ENCODE data around the gene HDHD2. TPM values are rescaled to one million over a fixed set of nuclear protein-coding genes. Genes with fewer than 3 reads are reported as not detected.

Gene HDHD2
- total and polyA plus RNA-seq, 2 of the 13 experiments (the other 11 are each of a cell fraction or from before 2014, with no cell fraction given): 10.2 to 34.7 TPM

- intact Hi-C loops (cut with micrococcal nuclease; ENCODE audit: unreplicated experiment): loop anchor here (1.0 kb wide), 1 partner anchor 25 kb away; the partner anchor contains the start of gene HDHD2
- peak overlapping the region; percentile 96 for H3K9ac ChIP-seq (ENCODE audit: insufficient read depth, low read depth, low read length)
- TF ChIP-seq KDM1A (CRISPR knock-in tag; IDR thresholded peaks at IDR 0.05) (peak; percentile 53; the same call in 1 of the 2 replicates), GMEB2 (CRISPR knock-in tag; IDR thresholded peaks at IDR 0.05; ENCODE audit: low read depth) (no peak), ZNF441 (CRISPR knock-in tag; IDR thresholded peaks at IDR 0.05; ENCODE audit: borderline replicate concordance) (0 out of 2 replicates have a peak, but pooled peaks have one; percentile 40), RBFOX2 (IDR thresholded peaks at IDR 0.05; ENCODE audit: low read depth, low read length) (no peak), GFI1 (CRISPR knock-in tag; IDR thresholded peaks at IDR 0.05; ENCODE audit: borderline replicate concordance) (0 out of 2 replicates have a peak, but pooled peaks have one; percentile 33), ZNF816 (CRISPR knock-in tag; IDR thresholded peaks at IDR 0.05; ENCODE audit: borderline replicate concordance) (0 out of 2 replicates have a peak, but pooled peaks have one; percentile 6), ZFX (CRISPR knock-in tag; IDR thresholded peaks at IDR 0.05; ENCODE audit: low read depth) (no peak), CEBPG (CRISPR knock-in tag; IDR thresholded peaks at IDR 0.05) (peak; percentile 63), GZF1 (CRISPR knock-in tag; IDR thresholded peaks at IDR 0.05) (0 out of 2 replicates have a peak, but pooled peaks have one; percentile 10), MYNN (CRISPR knock-in tag; IDR thresholded peaks at IDR 0.05; ENCODE audit: low read depth) (no peak), SMAD1 (CRISPR knock-in tag; IDR thresholded peaks at IDR 0.05; ENCODE audit: borderline replicate concordance, low read depth) (no peak), TCF12 (IDR thresholded peaks at IDR 0.05) (no peak), TCF12 (CRISPR knock-in tag; IDR thresholded peaks at IDR 0.05) (no peak), CEBPB (IDR thresholded peaks at IDR 0.05; ENCODE audit: borderline replicate concordance, low read depth, low read length) (0 out of 2 replicates have a peak, but pooled peaks have one; percentile 24), ZNF598 (CRISPR knock-in tag; IDR thresholded peaks at IDR 0.05; ENCODE audit: borderline replicate concordance) (no peak), ZNF770 (CRISPR knock-in tag; IDR thresholded peaks at IDR 0.05) (peak; percentile 86), ZNF530 (CRISPR knock-in tag; IDR thresholded peaks at IDR 0.05; ENCODE audit: low read depth) (no peak), ZMYM2 (CRISPR knock-in tag; IDR thresholded peaks at IDR 0.05) (0 out of 2 replicates have a peak, but pooled peaks have one; percentile 35), ZC3H4 (CRISPR knock-in tag; IDR thresholded peaks at IDR 0.05; ENCODE audit: borderline replicate concordance) (no peak), ZNF317 (CRISPR knock-in tag; IDR thresholded peaks at IDR 0.05) (0 out of 2 replicates have a peak, but pooled peaks have one; percentile 1), ZSCAN29 (CRISPR knock-in tag; conservative IDR thresholded peaks at IDR 0.05) (no peak; the same call in 1 of the 2 replicates), ZNF121 (CRISPR knock-in tag; IDR thresholded peaks at IDR 0.05) (peak; percentile 99), ZNF431 (CRISPR knock-in tag; IDR thresholded peaks at IDR 0.05; ENCODE audit: borderline replicate concordance, low read depth) (no peak)
- ChIA-PET CTCF (ENCODE audit: low intra/inter-chr PET ratio, low total read pairs) (no interaction called here), POLR2A (interaction anchor here (1.0 kb wide), 1 partner anchor 25 kb away, joined by 3 read pairs; the partner anchor contains the start of gene HDHD2)
- no peak overlapping the region for H2AFZ ChIP-seq (ENCODE audit: low read length)
- H3K27me3 ChIP-seq (ENCODE audit: control insufficient read depth in 1 of 2, insufficient read depth in 2 of 2, low read length in 2 of 2): peaks cover 0 to 2% of the 10 kb centered on the region in 2 experiments; a peak in 1 of 5 replicates
- peaks cover 1 to 9% of the 10 kb centered on the region in 2 experiments; a peak in 1 of 5 replicates for H3K36me3 ChIP-seq (replicated peaks in 1 of 2; ENCODE audit: control insufficient read depth in 1 of 2, insufficient read depth in 2 of 2, low read length in 2 of 2)
- H3K4me2 ChIP-seq (ENCODE audit: low read depth, low read length): peak overlapping the region; percentile 77
- BruUV-seq (replicated peaks): no TSS peak
- in situ Hi-C loops (cut with HindIII; ENCODE audit: extremely low pct_ligation_motif_present, low pct_unique_long_range_greater_than_20kb): no loop called here
- ATAC-seq: peak; percentile 51
- 1% methylated on average over 22 of the region's 24 CpGs for WGBS (ENCODE audit: low lambda C conversion rate)
- H3K4me1 ChIP-seq (ENCODE audit: insufficient read depth, low read length): peaks cover 30% of the 10 kb centered on the region
- FAIRE-seq: no peak
- H3K27ac ChIP-seq (ENCODE audit: extremely low read length, insufficient read depth, low read length): peak overlapping the region; percentile 93
- H4K20me1 ChIP-seq (ENCODE audit: insufficient read depth, low read length): peaks cover 14% of the 10 kb centered on the region
- H3K4me3 ChIP-seq (replicated peaks in 1 of 3; ENCODE audit: insufficient read depth in 1 of 3, low read depth in 2 of 3, low read length in 3 of 3): peak overlapping the region; percentile 85 to 97 (median 88)
- no peak for DNase-seq (ENCODE audit: low spot score)
- peaks cover 53% of the 10 kb centered on the region for H3K79me2 ChIP-seq (ENCODE audit: insufficient read depth, low read length)
- H3K9me3 ChIP-seq (ENCODE audit: low read length): no peaks in the 10 kb centered on the region
Observed at GRCh38 chr18:47175283-47175897, 25.1 kb upstream of the HDHD2 start.
